Measurements from ENCODE around the gene EPN2. TPM values are rescaled to one million over a fixed set of nuclear protein-coding genes. Genes with fewer than 3 reads are reported as not detected.

EPN2 gene
- total RNA-seq, 1 experiment from 2014 or later, result 31.3 TPM

DNA sequence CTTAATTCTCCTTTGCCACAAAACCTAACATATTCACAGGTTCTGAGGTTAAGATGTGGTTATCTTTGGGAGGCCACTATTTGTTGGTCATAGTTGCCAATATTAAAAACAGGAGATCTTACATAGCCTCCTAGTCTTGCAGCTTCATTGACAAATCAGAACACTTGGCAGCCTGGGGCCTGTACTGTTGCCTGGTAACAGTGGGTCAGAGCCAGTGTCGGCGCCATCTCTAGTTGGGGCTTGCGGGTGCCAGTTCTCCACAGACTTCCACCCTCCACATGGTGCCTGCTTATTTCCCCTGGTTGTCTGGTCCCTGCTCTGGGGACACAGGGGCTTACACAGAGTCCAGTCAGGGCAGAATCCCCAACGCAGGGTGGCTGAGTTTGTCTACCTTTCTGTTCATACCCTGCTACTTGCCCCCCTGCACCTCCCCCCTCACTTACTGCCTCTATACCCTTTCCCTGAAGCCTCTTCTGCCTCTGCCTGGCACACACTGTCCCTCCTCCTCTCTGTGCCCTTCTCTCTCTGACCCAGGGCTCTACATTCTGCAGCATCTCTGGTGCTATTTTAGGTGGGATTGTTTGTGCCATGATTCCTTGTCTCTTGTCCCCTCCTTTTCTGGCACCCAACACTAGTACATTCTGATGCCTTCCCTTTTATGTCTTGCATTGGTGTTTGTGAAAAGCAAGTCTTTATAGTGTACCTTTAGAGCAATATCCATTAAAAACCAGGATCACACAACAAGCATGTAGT is 13.4 kb downstream of the EPN2 start:
- CTCF ChIA-PET, result no interaction called here
- H3K27me3 Mint-ChIP-seq (ENCODE audit: unreplicated experiment), result no peaks in the 10 kb centered on the region
- no peaks in the 10 kb centered on the region for H3K36me3 Mint-ChIP-seq (ENCODE audit: insufficient read depth, unreplicated experiment)
- no peaks in the 10 kb centered on the region for H3K9me3 Mint-ChIP-seq (ENCODE audit: low read depth, unreplicated experiment)
- BruUV-seq (replicated peaks), result no TSS peak
- TF ChIP-seq CTCF (IDR thresholded peaks at IDR 0.05; ENCODE audit: unreplicated experiment), result no peak
- H3K4me1 Mint-ChIP-seq (ENCODE audit: low read depth, unreplicated experiment), result peaks cover 24% of the 10 kb centered on the region
- intact Hi-C loops (cut with micrococcal nuclease; ENCODE audit: unreplicated experiment), result no loop called here
- no peak overlapping the region for H3K27ac Mint-ChIP-seq (ENCODE audit: unreplicated experiment)
- no peak for DNase-seq
- H3K4me3 Mint-ChIP-seq (ENCODE audit: low read depth, unreplicated experiment), result no peak overlapping the region

DNA sequence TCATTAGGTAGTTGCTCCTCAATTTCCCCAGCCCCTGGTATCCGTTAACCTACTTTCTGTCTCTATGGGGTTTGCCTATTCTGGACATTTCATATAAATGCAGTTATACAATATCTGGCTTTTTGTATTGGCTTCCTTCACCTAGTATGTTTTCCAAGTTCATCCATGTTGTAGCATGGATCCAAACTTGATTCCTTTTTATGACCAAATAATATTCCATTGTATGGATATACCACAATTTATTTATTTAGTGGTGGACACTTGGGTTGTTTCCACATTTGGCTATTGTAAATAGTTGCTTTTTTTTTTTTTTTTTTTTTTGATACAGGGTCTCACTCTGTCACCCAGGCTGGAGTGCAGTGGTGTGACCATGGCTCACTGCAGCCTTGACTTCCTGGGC is 15.9 kb downstream of the EPN2 start:
- CTCF ChIA-PET, result no interaction called here
- no peak overlapping the region for H3K27ac Mint-ChIP-seq (ENCODE audit: unreplicated experiment)
- DNase-seq, result no peak
- no peaks in the 10 kb centered on the region for H3K36me3 Mint-ChIP-seq (ENCODE audit: insufficient read depth, unreplicated experiment)
- H3K4me3 Mint-ChIP-seq (ENCODE audit: low read depth, unreplicated experiment), result no peak overlapping the region
- no peak for TF ChIP-seq CTCF (IDR thresholded peaks at IDR 0.05; ENCODE audit: unreplicated experiment)
- no peaks in the 10 kb centered on the region for H3K27me3 Mint-ChIP-seq (ENCODE audit: unreplicated experiment)
- H3K9me3 Mint-ChIP-seq (ENCODE audit: low read depth, unreplicated experiment), result no peaks in the 10 kb centered on the region
- no TSS peak for BruUV-seq (replicated peaks)
- H3K4me1 Mint-ChIP-seq (ENCODE audit: low read depth, unreplicated experiment), result peaks cover 10% of the 10 kb centered on the region
- intact Hi-C loops (cut with micrococcal nuclease; ENCODE audit: unreplicated experiment), result no loop called here

DNA sequence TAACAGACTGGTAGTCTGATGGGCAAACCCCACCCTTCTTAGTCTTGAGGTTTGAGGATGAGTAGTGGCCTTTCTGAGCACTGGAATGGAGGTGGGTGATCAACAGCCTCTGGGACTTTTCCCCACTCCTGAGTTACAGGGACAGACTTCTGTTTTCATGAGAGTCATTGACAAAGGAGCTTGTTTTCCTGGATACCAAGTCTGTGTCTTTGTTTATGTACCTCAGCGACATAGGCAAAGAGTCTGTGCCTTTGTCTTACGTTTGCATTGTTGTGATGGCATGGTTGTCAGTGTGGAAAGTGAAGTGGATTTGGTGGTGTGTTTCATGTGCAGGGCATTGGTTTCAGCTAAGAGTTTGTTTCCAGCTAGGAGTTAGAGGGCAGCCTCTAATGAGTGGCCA is 17.5 kb downstream of the EPN2 start:
- no peak for DNase-seq
- Mint-ChIP-seq H3K36me3 (ENCODE audit: insufficient read depth, unreplicated experiment) (no peaks in the 10 kb centered on the region), H3K9me3 (ENCODE audit: low read depth, unreplicated experiment) (no peaks in the 10 kb centered on the region), H3K27ac (ENCODE audit: unreplicated experiment) (no peak overlapping the region), H3K4me3 (ENCODE audit: low read depth, unreplicated experiment) (no peak overlapping the region), H3K4me1 (ENCODE audit: low read depth, unreplicated experiment) (no peaks in the 10 kb centered on the region), H3K27me3 (ENCODE audit: unreplicated experiment) (no peaks in the 10 kb centered on the region)
- no TSS peak for BruUV-seq (replicated peaks)
- no peak for TF ChIP-seq CTCF (IDR thresholded peaks at IDR 0.05; ENCODE audit: unreplicated experiment)
- CTCF ChIA-PET, result no interaction called here
- intact Hi-C loops (cut with micrococcal nuclease; ENCODE audit: unreplicated experiment), result no loop called here

GRCh38 chr17:19255279-19255678 is 18.1 kb downstream of the EPN2 start:
- DNase-seq, result no peak
- intact Hi-C loops (cut with micrococcal nuclease; ENCODE audit: unreplicated experiment), result no loop called here
- no peaks in the 10 kb centered on the region for H3K27me3 Mint-ChIP-seq (ENCODE audit: unreplicated experiment)
- CTCF ChIA-PET, result interaction anchor here (0.7 to 1.0 kb wide), 2 partner anchors 8 to 287 kb away, joined by 3 to 5 read pairs; no protein-coding TSS in a partner anchor
- no TSS peak for BruUV-seq (replicated peaks)
- no peak for TF ChIP-seq CTCF (IDR thresholded peaks at IDR 0.05; ENCODE audit: unreplicated experiment)
- no peak overlapping the region for H3K27ac Mint-ChIP-seq (ENCODE audit: unreplicated experiment)
- H3K9me3 Mint-ChIP-seq (ENCODE audit: low read depth, unreplicated experiment), result no peaks in the 10 kb centered on the region
- H3K4me1 Mint-ChIP-seq (ENCODE audit: low read depth, unreplicated experiment), result no peaks in the 10 kb centered on the region
- no peaks in the 10 kb centered on the region for H3K36me3 Mint-ChIP-seq (ENCODE audit: insufficient read depth, unreplicated experiment)
- no peak overlapping the region for H3K4me3 Mint-ChIP-seq (ENCODE audit: low read depth, unreplicated experiment)

Data from Calu3 (cell line).